Dermis microvascular lymphatic vessel endothelial cell (primary cell): ENCODE results near the gene DEPDC7. TPM values are rescaled to one million over a fixed set of nuclear protein-coding genes. Genes with fewer than 3 reads are reported as not detected.
"Not testable (repeated sequence)": the region's sequence is repeated elsewhere in the genome, so short reads cannot be mapped to it uniquely, and the experiment has no call there.

Experiments used
- DNase-seq, 2 donors: peaks; one replicate each; pipeline versions ENCODE4 v3.0.0 to v3.0.0-alpha.2; 2010; ENCODE audit warnings: low read depth in 2 of 2
- total RNA-seq: library from RNA; depleted of rRNA; stranded (reverse); fragments of >200 nt; gene quantifications from 2 replicates; pipeline ENCODE4 v1.2.1, GENCODE V29; 2014

DEPDC7 gene
- total RNA-seq, 1 donor from 2014 or later: under 0.01 TPM

GRCh38 chr11:33021937-33022336 lies 6.3 kb downstream of the DEPDC7 start:
- DNase-seq: no peak

DNA sequence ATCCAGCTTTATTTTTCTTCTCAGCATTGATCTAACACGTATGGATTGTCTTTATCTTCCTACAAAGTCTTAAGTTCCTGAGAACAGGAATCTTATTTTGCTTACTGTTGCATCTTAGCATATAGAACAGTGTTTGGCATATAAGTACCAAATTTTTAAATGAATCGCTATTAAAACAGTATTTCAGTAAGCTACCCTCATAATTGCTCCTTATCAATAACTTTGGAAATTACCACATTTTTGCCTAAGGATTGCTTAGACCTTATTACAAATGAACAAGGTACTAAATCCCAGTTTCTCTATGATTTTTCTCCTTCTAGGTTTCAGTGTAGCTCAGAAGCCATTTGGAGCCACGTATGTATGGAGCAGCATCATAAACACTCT lies 9.7 kb downstream of the DEPDC7 start:
- DNase-seq: no peak

DNA sequence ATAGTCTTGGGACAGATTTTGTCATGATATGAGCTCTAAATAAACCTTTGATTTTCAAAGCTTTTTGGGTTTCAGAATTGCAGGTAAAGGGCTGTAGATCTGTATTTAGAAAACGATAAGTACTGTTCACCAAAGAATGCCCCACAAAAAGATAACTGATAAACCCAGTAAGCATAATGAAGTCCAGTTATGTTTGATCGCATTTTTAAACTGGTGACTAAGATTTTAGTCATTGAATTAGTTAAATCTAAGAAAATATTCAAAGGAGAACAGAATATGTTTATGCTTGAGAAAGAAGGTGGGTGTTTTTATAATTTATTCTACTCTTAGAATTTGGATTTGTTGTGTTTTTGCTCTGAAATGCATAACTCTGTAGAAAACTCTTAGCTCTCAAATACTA lies 11.6 kb downstream of the DEPDC7 start:
- DNase-seq: no peak

DNA sequence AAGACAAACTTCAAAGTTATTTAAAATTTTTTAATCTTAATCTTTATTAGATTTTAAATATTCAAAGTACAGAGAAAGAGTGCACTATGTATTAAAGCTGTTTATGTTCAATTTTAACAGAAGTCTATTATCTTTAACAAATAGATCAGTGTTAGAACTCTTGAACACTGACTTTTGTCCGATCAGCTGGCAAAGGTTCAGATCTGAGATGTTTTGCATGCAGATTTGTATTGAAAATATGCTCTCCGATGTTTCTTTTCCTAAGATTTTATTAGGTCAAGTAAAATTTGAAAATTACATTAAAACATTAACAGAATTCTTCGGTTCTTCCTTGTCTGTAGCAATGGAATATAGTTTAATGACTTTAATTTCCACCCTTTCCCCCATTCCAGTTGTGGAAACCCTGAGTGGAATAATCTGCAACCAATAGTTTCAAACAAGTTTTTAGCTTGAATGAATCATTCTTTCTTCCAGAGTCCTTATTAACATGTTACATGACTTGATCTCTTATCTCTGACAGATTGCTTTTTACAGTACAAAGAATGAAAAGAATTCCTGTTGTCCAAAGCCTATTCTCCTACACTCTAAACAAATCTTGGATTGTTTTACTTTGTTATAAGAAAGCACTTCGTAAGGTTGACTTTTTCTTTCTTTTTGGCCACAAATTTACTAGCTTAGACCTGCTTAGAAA lies 12.3 kb downstream of the DEPDC7 start:
- no peak for DNase-seq

DNA sequence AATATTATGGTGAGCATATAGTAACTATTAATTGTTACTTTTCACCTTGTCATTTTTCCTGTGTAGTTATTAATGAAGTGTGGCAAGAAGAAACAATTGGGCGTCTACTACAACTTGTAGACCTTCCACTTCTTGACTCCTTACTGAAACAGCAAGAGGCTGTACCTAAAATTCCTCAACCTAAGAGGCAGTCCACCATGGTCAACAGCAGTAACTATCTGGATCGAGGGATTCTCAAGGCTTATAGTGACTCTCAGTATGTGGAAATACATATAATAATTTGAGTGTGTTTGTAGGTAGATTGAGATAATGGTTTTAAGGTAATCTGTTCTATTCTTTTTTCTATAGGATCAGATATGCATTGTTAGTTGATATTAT lies 12.8 kb downstream of the DEPDC7 start:
- DNase-seq: no peak

DNA sequence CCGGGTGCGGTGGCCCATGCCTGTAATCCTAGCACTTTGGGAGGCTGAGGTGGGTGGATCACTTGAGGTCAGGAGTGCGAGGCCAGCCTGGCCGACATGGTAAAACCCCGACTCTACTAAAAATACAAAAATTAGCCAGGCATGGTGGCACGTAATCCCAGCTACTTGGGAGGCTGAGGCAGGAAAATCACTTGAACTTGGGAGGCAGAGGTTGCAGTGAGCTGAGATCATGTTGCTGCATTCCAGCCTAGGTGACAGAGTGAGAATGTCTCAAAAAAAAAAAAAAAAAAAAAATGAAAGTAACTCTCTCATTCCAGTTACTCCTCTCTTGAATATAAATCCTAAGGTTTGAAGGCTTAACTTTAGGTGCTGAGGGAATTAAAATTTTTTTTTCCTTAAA lies 13.5 kb downstream of the DEPDC7 start:
- DNase-seq: not testable (repeated sequence)

GRCh38 chr11:33033493-33033892 lies 17.8 kb downstream of the DEPDC7 start:
- no peak for DNase-seq

DNA sequence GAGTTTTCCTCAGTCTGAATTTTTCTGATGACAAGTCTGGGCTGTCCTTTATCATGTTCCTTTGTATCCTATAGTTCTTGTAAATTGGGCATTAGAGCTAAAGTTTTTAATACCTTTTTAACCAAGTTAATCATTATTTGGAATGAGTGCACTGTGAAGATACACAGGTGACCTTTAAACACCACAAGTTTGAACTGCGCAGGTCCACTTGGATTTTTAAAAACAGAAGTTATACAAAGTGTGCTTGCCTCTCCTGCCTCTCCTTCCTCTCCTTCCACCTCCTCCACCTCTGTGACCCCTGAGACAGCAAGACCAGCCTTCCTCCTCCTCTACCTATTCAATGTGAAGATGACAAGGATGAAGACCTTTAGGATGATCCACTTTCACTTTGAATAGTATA lies 19.3 kb downstream of the DEPDC7 start:
- no peak for DNase-seq

- peak; percentile 81 to 93 for DNase-seq
Observed at GRCh38 chr11:33039274-33040032, 23.8 kb downstream of the DEPDC7 start, which contains the start of gene TCP11L1. TSS of gene TCP11L1 (plus strand) at chr11:33039572. CDS start at chr11:33043774, 4,202 bp downstream.

GRCh38 chr11:33040033-33040861 lies 24.6 kb downstream of the DEPDC7 start:
- peak in 1 of 2 donors; percentile 34 for DNase-seq

DNA sequence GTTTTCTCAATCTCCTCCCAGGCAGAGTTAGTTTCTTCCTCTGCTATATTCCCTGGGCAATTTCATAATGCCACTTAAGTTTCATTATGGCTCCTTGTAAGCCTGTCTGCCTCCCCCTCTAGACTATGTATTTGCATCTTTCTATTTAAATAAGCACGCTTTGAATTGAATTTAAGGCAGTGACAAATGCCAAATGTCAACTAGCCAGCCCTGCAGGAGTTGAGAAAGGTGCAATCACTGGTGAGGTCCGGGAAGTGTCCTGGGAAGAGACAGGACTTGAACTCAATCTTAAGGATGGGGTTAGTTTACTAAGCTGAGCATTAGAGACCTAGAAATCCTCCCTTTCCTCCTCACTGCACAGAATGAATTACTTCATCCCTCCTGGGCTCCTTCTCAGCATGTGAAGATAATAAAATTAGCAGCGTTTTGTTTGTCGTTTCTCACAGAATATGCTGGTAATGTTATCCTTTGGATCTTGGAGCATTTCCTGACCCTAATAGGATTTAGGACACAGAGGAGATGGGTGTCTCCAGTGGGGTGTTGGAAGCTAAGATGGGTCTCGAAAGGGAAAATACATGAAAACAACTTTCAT lies 25.3 kb downstream of the DEPDC7 start:
- no peak for DNase-seq

GRCh38 chr11:33043221-33043830 lies 27.6 kb downstream of the DEPDC7 start:
- DNase-seq: no peak

- DNase-seq: no peak
Observed at GRCh38 chr11:33044285-33044756, 28.6 kb downstream of the DEPDC7 start.

DNA sequence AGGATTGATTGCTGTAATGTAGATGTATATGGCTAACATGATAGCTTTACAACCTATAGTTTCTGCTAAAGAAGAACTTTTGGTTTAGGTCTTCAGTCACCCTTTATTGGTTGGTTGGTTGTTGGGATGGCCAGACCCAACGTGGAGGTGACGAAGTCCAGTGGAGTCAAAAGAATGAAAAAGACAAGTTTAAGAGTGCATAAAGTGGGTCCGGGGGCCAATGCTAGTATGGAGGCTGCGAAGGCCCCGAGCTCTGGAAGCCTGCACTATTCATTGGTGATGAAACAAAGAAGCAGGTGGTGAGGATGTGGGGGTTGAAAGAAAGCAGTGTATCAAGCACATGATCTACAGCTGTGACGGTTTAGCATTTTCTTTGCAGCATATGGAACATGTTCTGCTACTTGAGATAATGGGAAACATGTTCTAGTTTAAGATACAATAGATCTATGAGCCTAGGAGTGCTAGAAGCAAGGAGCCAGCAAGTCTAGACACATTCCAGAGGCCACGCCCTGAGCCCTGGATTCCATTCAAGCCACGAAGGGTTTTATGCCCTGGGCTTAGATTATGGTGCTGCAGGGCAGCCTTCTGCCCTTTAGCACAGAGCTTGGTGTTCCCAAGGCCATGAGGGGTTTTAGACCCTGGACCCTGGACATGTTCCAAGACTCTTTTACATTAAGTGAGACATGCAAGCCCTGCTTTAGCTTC lies 30.0 kb downstream of the DEPDC7 start:
- no peak for DNase-seq

GRCh38 chr11:33048701-33049100 lies 33.0 kb downstream of the DEPDC7 start:
- peak in 1 of 2 donors; percentile 14 for DNase-seq

DNA sequence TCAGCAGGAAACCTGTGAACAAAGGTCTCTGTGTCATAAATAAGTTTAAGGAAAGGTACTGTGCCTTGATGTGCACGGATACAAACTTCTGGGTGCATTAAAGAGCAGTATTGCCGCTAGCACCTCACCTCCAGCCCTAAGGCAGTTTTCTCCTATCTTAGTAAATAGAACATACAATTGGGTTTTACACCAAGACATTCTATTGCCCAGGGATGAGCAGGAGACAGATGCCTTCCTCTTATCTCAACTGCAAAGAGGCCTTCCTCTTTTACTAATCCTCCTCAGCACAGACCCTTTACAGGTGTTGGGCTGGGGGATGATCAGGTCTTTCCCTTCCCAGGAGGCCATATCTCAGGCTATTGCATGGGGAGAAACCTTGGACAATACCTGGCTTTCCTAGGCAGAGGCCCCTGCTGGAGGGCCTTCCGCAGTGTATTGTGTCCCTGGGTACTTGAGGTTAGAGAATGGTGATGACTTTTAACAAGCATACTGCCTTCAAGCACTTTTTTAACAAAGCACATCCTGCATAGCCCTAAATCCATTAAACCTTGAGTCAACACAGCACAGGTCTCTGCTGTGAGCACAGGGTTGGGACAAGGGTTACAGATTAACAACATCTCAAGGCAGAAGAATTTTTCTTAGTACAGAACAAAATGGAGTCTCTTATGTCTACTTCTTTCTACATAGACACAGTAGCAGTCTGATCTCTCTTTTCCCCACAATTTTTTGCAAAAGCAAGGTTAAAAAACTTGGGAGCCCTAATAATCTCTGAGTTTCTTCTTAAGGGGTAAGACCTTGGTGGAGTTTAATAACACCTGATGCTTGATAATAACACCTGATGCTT lies 34.1 kb downstream of the DEPDC7 start:
- not testable (repeated sequence) for DNase-seq

GRCh38 chr11:33052231-33052630 lies 36.6 kb downstream of the DEPDC7 start:
- DNase-seq: no peak

- DNase-seq: no peak
Observed at GRCh38 chr11:33055375-33055774, 39.7 kb downstream of the DEPDC7 start.

GRCh38 chr11:33057284-33057683 lies 41.6 kb downstream of the DEPDC7 start:
- DNase-seq: no peak
